Endodermal cell (in vitro differentiated cells): ENCODE measurements around the gene PARP3. TPM values are rescaled to one million over a fixed set of nuclear protein-coding genes. Genes with fewer than 3 reads are reported as not detected.
A peak's percentile ranks its signal among the peaks of the same experiment; 100 is the strongest.

Experiments used
- DNase-seq: peaks from one replicate; pipeline ENCODE4 v3.0.0-alpha.2; 2017
- H3K27ac ChIP-seq: 2 replicates; pipeline ENCODE4 v1.5.1; 2013; ENCODE audit warnings: mild to moderate bottlenecking, low read depth, low read length, moderate library complexity
- H3K27me3 ChIP-seq: 2 replicates; pipeline ENCODE4 v1.6.1; 2013; ENCODE audit warnings: mild to moderate bottlenecking, low read length, moderate library complexity; ENCODE audit not compliant: insufficient read depth, control insufficient read depth, poor library complexity, severe bottlenecking
- H3K36me3 ChIP-seq: 2 replicates; pipeline ENCODE4 v1.7.0; 2013; ENCODE audit warnings: mild to moderate bottlenecking, low read length, moderate library complexity; ENCODE audit not compliant: control insufficient read depth, insufficient read depth
- H3K4me1 ChIP-seq: one replicate; pipeline ENCODE4 v1.7.0; 2013; ENCODE audit warnings: low read length; ENCODE audit not compliant: control insufficient read depth, insufficient read depth
- H3K4me3 ChIP-seq: 2 replicates; pipeline ENCODE4 v1.5.1; 2013; ENCODE audit warnings: mild to moderate bottlenecking, low read length, moderate library complexity
- H3K9ac ChIP-seq: 2 replicates; pipeline ENCODE4 v1.6.1; 2013; ENCODE audit warnings: mild to moderate bottlenecking, low read length, moderate library complexity; ENCODE audit not compliant: poor library complexity, severe bottlenecking; ENCODE audit errors: extremely low read depth
- H3K9me3 ChIP-seq: 2 replicates; pipeline ENCODE4 v1.6.1; 2013; ENCODE audit warnings: mild to moderate bottlenecking, low read length, moderate library complexity; ENCODE audit not compliant: control insufficient read depth
- H3K27ac Mint-ChIP-seq: 2 replicates; pipeline ENCODE4 v1.8.0; 2020; ENCODE audit warnings: mixed read lengths
- H3K27me3 Mint-ChIP-seq: 2 replicates; pipeline ENCODE4 v1.8.0; 2021; ENCODE audit warnings: mild to moderate bottlenecking, mixed read lengths; ENCODE audit not compliant: insufficient read depth
- H3K36me3 Mint-ChIP-seq: 2 replicates; pipeline ENCODE4 v1.8.0; 2020; ENCODE audit warnings: low read depth, mixed read lengths
- H3K4me1 Mint-ChIP-seq: 2 replicates; pipeline ENCODE4 v1.8.0; 2020; ENCODE audit warnings: mixed read lengths
- H3K4me3 Mint-ChIP-seq: 2 replicates; pipeline ENCODE4 v1.8.0; 2020; ENCODE audit warnings: mild to moderate bottlenecking, moderate library complexity, mixed read lengths
- H3K9me3 Mint-ChIP-seq: 2 replicates; pipeline ENCODE4 v1.8.0; 2020; ENCODE audit warnings: mild to moderate bottlenecking, mixed read lengths
- CTCF ChIP-seq: fragments of 200-600 bp; sonication (generic); conservative IDR thresholded peaks from 2 replicates; pipeline ENCODE4 v1.5.0; 2021; ENCODE audit warnings: antibody characterized with exemption, mild to moderate bottlenecking
- WGBS, 2 experiments: methylation state at CpG; one replicate each; pipeline versions ENCODE4 v1.1.5 to v1.1.7; 2013; ENCODE audit warnings: missing lambda C conversion rate in 2 of 2, mixed read lengths in 1 of 2; ENCODE audit not compliant: insufficient coverage in 1 of 2, insufficient read length in 1 of 2; 5-methylcytosine and 5-hydroxymethylcytosine counted together
- total RNA-seq, 2 donors: library from RNA; stranded (reverse); fragmentation: NEBNext Ultra II Directional in 1 of 2; extraction: Animal tissue kit (Norgen Biotek cat#: 25700) in 1 of 2; gene quantifications; 2 replicates in 1 of 2; 3 replicates in 1 of 2; pipeline ENCODE4 v1.2.1, GENCODE V29; 2021

The PARP3 gene
- total RNA-seq, 2 donors from 2014 or later = 4.5 to 5.7 TPM

- H3K9ac ChIP-seq = peak overlapping the region; percentile 68
- Mint-ChIP-seq H3K27me3 (peaks cover 2% of the 10 kb centered on the region), H3K27ac (peak overlapping the region; percentile 73), H3K9me3 (no peaks in the 10 kb centered on the region), H3K4me3 (peak overlapping the region; percentile 84), H3K36me3 (peaks cover 38% of the 10 kb centered on the region), H3K4me1 (peaks cover 33% of the 10 kb centered on the region)
- DNase-seq = no peak
- H3K9me3 ChIP-seq = no peaks in the 10 kb centered on the region
- H3K27ac ChIP-seq = peak overlapping the region; percentile 55
- H3K36me3 ChIP-seq = peaks cover 32% of the 10 kb centered on the region
- peak overlapping the region; percentile 99 for H3K4me3 ChIP-seq
- WGBS, 2 experiments = 0 to 6% methylated on average over 7 to 20 of the region's 20 CpGs
- no peak for TF ChIP-seq CTCF
- H3K4me1 ChIP-seq = peaks cover 6% of the 10 kb centered on the region
- no peaks in the 10 kb centered on the region for H3K27me3 ChIP-seq
Observed at GRCh38 chr3:51941463-51941797, 733 bp upstream of the PARP3 start.

GRCh38 chr3:51942603-51943450 lies 664 bp downstream of the PARP3 start:
- WGBS, 2 experiments = 87 to 91% methylated on average over 5 to 17 of the region's 17 CpGs
- H3K9me3 ChIP-seq = no peaks in the 10 kb centered on the region
- no peak overlapping the region for H3K27ac ChIP-seq
- peaks cover 33% of the 10 kb centered on the region for H3K4me1 Mint-ChIP-seq
- H3K4me1 ChIP-seq = peaks cover 6% of the 10 kb centered on the region
- peaks cover 6% of the 10 kb centered on the region for H3K27me3 Mint-ChIP-seq
- peak overlapping the region; percentile 84 for H3K4me3 Mint-ChIP-seq
- no peak overlapping the region for H3K9ac ChIP-seq
- no peaks in the 10 kb centered on the region for H3K27me3 ChIP-seq
- no peak for TF ChIP-seq CTCF
- peaks cover 24% of the 10 kb centered on the region for H3K36me3 Mint-ChIP-seq
- H3K4me3 ChIP-seq = peak overlapping the region; percentile 35
- H3K27ac Mint-ChIP-seq = peak overlapping the region; percentile 35
- H3K9me3 Mint-ChIP-seq = no peaks in the 10 kb centered on the region
- DNase-seq = peak; percentile 45
- peaks cover 18% of the 10 kb centered on the region for H3K36me3 ChIP-seq

- DNase-seq = no peak
- Mint-ChIP-seq H3K36me3 (peaks cover 16% of the 10 kb centered on the region), H3K4me1 (peaks cover 26% of the 10 kb centered on the region), H3K9me3 (no peaks in the 10 kb centered on the region), H3K4me3 (no peak overlapping the region), H3K27ac (no peak overlapping the region), H3K27me3 (peaks cover 12% of the 10 kb centered on the region)
- H3K27ac ChIP-seq = no peak overlapping the region
- peaks cover 11% of the 10 kb centered on the region for H3K36me3 ChIP-seq
- H3K9me3 ChIP-seq = no peaks in the 10 kb centered on the region
- peaks cover 7% of the 10 kb centered on the region for H3K27me3 ChIP-seq
- peaks cover 6% of the 10 kb centered on the region for H3K4me1 ChIP-seq
- H3K9ac ChIP-seq = no peak overlapping the region
- 93 to 97% methylated on average over 10 to 21 of the region's 21 CpGs for WGBS, 2 experiments
- H3K4me3 ChIP-seq = no peak overlapping the region
- no peak for TF ChIP-seq CTCF
Observed at GRCh38 chr3:51943451-51944391, 1.6 kb downstream of the PARP3 start.
